Breast epithelium (tissue), 3 donors: Measurements from ENCODE around the gene C1orf21.

ENCODE experiments used
- POLR2AphosphoS5 ChIP-seq, 3 donors: sonication (generic); formaldehyde crosslinking; IDR thresholded peaks; one replicate each; pipeline ENCODE4 v1.6.1; 2017; ENCODE audit warnings: antibody characterized with exemption in 3 of 3
- TF ChIP-seq, protein P1 (sequence below), 3 donors: fragments of 450-650 bp; IDR thresholded peaks; one replicate each; pipeline ENCODE4 v1.5.1; 2016 to 2017; ENCODE audit warnings: antibody characterized with exemption in 3 of 3, mild to moderate bottlenecking in 3 of 3, moderate library complexity in 3 of 3

DNA sequence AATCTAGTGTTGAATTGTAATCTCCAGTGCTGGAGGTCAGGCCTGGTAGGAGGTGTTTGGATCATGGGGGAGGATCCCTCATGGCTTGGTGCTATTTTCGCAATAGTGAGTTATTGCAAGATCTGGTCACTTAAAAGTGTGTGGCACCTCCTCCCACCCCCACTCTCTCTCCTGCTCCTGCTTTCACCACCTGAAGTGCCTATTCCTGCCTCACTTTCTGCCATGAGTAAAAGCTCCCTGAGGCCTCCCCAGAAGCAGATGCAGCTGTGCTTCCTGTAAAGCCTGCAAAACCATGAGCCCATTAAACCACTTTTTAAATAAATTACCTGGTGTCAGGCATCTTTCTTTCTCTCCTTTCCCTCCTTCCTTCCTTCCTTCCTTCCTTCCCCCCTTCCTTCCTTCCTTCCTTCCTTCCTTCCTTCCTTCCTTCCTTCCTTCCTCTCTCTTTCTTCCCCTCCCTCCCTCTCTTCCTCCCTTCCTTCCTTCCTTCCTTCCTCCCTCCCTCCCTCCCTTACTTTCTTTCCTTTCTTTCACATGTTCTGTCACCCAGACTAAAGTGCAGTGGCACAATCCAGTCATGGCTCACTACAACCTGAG is 172.4 kb downstream of the C1orf21 start:
- TF ChIP-seq, protein P1, sequence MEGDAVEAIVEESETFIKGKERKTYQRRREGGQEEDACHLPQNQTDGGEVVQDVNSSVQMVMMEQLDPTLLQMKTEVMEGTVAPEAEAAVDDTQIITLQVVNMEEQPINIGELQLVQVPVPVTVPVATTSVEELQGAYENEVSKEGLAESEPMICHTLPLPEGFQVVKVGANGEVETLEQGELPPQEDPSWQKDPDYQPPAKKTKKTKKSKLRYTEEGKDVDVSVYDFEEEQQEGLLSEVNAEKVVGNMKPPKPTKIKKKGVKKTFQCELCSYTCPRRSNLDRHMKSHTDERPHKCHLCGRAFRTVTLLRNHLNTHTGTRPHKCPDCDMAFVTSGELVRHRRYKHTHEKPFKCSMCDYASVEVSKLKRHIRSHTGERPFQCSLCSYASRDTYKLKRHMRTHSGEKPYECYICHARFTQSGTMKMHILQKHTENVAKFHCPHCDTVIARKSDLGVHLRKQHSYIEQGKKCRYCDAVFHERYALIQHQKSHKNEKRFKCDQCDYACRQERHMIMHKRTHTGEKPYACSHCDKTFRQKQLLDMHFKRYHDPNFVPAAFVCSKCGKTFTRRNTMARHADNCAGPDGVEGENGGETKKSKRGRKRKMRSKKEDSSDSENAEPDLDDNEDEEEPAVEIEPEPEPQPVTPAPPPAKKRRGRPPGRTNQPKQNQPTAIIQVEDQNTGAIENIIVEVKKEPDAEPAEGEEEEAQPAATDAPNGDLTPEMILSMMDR (IDR thresholded peaks at IDR 0.05), result no peak
- TF ChIP-seq POLR2AphosphoS5 (IDR thresholded peaks at IDR 0.05), result no peak
